GM12878 (cell line): ENCODE measurements around the gene TCF7.

Experiments
- FOS ChIP-seq: IDR thresholded peaks from 3 replicates; pipeline ENCODE4 v1.6.1; 2011; ENCODE audit warnings: borderline replicate concordance; ENCODE audit not compliant: insufficient read length; ENCODE audit errors: extremely low read depth
- FOXM1 ChIP-seq: IDR thresholded peaks from 2 replicates; pipeline ENCODE4 v1.6.1; 2012; ENCODE audit warnings: low read depth, mild to moderate bottlenecking, inconsistent platforms, low read length, moderate library complexity
- PML ChIP-seq: IDR thresholded peaks from 2 replicates; pipeline ENCODE4 v1.6.1; 2012; ENCODE audit warnings: low read length, inconsistent platforms
- TF ChIP-seq, protein P1 (sequence below): fragments of 450-650 bp; IDR thresholded peaks from 2 replicates; pipeline ENCODE4 v1.6.1; 2018; ENCODE audit warnings: mild to moderate bottlenecking, low read depth, moderate library complexity; ENCODE audit not compliant: partially characterized antibody

DNA sequence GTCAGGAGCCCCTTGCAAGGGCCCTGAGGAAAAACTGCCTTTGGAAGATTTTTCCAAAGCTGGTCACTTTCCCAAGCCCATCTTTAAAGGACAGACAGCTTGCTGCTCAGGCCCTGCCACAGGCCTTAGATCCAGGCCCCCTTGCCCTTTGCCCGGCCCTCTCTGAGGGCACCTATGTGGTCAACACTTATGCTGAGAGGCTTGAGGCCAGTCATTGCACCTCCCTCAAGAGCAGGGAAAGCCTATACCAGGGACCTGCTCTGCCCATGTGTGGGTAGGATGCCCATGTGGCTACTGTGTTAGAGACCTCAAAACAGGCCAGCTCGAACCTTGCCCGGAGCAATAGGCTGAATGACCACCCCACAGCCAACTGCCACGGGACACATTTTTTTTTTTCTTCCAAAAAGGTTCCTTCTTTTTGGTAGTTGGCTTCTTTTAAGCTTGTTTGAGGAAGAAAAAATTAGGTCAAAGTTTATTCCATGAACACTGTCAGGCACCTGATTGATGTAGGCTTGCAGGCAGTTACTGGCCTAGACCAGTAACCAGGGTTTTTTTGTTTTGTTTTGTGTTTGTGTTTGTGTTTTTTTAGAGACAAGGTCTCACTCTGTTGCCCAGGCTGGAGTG is 3.8 kb downstream of the TCF7 start:
- TF ChIP-seq, protein P1, sequence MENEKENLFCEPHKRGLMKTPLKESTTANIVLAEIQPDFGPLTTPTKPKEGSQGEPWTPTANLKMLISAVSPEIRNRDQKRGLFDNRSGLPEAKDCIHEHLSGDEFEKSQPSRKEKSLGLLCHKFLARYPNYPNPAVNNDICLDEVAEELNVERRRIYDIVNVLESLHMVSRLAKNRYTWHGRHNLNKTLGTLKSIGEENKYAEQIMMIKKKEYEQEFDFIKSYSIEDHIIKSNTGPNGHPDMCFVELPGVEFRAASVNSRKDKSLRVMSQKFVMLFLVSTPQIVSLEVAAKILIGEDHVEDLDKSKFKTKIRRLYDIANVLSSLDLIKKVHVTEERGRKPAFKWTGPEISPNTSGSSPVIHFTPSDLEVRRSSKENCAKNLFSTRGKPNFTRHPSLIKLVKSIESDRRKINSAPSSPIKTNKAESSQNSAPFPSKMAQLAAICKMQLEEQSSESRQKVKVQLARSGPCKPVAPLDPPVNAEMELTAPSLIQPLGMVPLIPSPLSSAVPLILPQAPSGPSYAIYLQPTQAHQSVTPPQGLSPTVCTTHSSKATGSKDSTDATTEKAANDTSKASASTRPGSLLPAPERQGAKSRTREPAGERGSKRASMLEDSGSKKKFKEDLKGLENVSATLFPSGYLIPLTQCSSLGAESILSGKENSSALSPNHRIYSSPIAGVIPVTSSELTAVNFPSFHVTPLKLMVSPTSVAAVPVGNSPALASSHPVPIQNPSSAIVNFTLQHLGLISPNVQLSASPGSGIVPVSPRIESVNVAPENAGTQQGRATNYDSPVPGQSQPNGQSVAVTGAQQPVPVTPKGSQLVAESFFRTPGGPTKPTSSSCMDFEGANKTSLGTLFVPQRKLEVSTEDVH, result no peak
- TF ChIP-seq FOXM1 (no peak), FOS (no peak), PML (no peak)
